Prostate gland (tissue), 2 donors: ENCODE measurements around the gene EPS8. TPM values are rescaled to one million over a fixed set of nuclear protein-coding genes. Genes with fewer than 3 reads are reported as not detected.

ENCODE experiments used
- DNase-seq: peaks from one replicate; pipeline ENCODE4 v3.0.0-alpha.2; 2019; ENCODE audit warnings: low spot score
- H3K27ac ChIP-seq, 2 donors: fragments of 200-600 bp; sonication (generic); 2 replicates each; pipeline ENCODE4 v1.5.1; 2017 to 2019
- H3K27me3 ChIP-seq: fragments of 200-600 bp; sonication (generic); replicated peaks from 2 replicates; pipeline ENCODE4 v1.5.1; 2019; ENCODE audit not compliant: insufficient read depth
- H3K36me3 ChIP-seq, 2 donors: fragments of 200-600 bp; sonication (generic); 1 replicate in 1 of 2; 2 replicates in 1 of 2; pipeline versions ENCODE4 v1.5.1 to v1.8.1; 2017 to 2019
- H3K4me1 ChIP-seq: fragments of 200-600 bp; sonication (generic); replicated peaks from 2 replicates; pipeline ENCODE4 v1.5.1; 2019
- H3K4me3 ChIP-seq, 2 donors: fragments of 200-600 bp; sonication (generic); 2 replicates each; pipeline ENCODE4 v1.5.1; 2017 to 2019
- H3K9me3 ChIP-seq: fragments of 200-600 bp; sonication (generic); 2 replicates; pipeline ENCODE4 v1.5.1; 2017
- CTCF ChIP-seq, 4 experiments: fragments of 200-600 bp in 2 of 4; fragments of 450-650 bp in 2 of 4; sonication (generic) in 2 of 4; IDR thresholded peaks; 1 replicate in 3 of 4; 2 replicates in 1 of 4; pipeline ENCODE4 v1.5.1; 2016 to 2019; ENCODE audit warnings: antibody characterized with exemption in 4 of 4, mild to moderate bottlenecking in 2 of 4, moderate library complexity in 2 of 4
- POLR2A ChIP-seq: fragments of 450-650 bp; IDR thresholded peaks from one replicate; pipeline ENCODE4 v1.6.1; 2016; ENCODE audit warnings: antibody characterized with exemption, mild to moderate bottlenecking
- POLR2AphosphoS5 ChIP-seq: sonication (generic); formaldehyde crosslinking; IDR thresholded peaks from one replicate; pipeline ENCODE4 v1.6.1; 2017; ENCODE audit warnings: antibody characterized with exemption
- WGBS: methylation state at CpG from one replicate; pipeline ENCODE4 v1.1.5; 2018; 5-methylcytosine and 5-hydroxymethylcytosine counted together
- intact Hi-C: fragments of 100-400 bp; cut with DNase I; formaldehyde crosslinking; loops from one replicate; pipeline ENCODE4 v1.14.2; 2022
- total RNA-seq, 2 donors: library from RNA; depleted of rRNA; stranded (reverse); fragments of >200 nt; gene quantifications; one replicate each; pipeline ENCODE4 v1.1.0, GENCODE V29; 2016

EPS8 gene
- total RNA-seq, 2 donors from 2014 or later: 47.5 to 67.4 TPM

- Histone ChIP-seq H3K36me3 (no peaks in the 10 kb centered on the region), H3K27me3 (no peaks in the 10 kb centered on the region), H3K9me3 (no peaks in the 10 kb centered on the region), H3K4me1 (no peaks in the 10 kb centered on the region), H3K4me3 (no peak overlapping the region), H3K27ac (no peak overlapping the region)
- no peak for TF ChIP-seq CTCF (IDR thresholded peaks at IDR 0.05)
- TF ChIP-seq POLR2A: no peak
- TF ChIP-seq POLR2AphosphoS5: no peak
- WGBS: 94% methylated on average over 1 of the region's 1 CpG
- intact Hi-C loops: no loop called here
- DNase-seq: no peak
Measured at GRCh38 chr12:15601210-15601800, 187.9 kb downstream of the EPS8 start.

GRCh38 chr12:15600223-15600935 lies 188.8 kb downstream of the EPS8 start:
- intact Hi-C loops: no loop called here
- WGBS: 80% methylated on average over 7 of the region's 7 CpGs
- no peak for DNase-seq
- Histone ChIP-seq H3K9me3 (no peaks in the 10 kb centered on the region), H3K4me3 (no peak overlapping the region), H3K36me3 (no peaks in the 10 kb centered on the region), H3K27ac (no peak overlapping the region), H3K27me3 (no peaks in the 10 kb centered on the region), H3K4me1 (no peaks in the 10 kb centered on the region)
- TF ChIP-seq POLR2AphosphoS5 (no peak), POLR2A (no peak), CTCF (IDR thresholded peaks at IDR 0.05) (no peak)

- no peak for DNase-seq
- Histone ChIP-seq H3K9me3 (no peaks in the 10 kb centered on the region), H3K4me3 (no peak overlapping the region), H3K27ac (no peak overlapping the region), H3K4me1 (no peaks in the 10 kb centered on the region), H3K27me3 (no peaks in the 10 kb centered on the region), H3K36me3 (no peaks in the 10 kb centered on the region)
- 29% methylated on average over 4 of the region's 4 CpGs for WGBS
- TF ChIP-seq POLR2A (no peak), POLR2AphosphoS5 (no peak), CTCF (IDR thresholded peaks at IDR 0.05) (no peak)
- intact Hi-C loops: loop anchor here (5.0 kb wide), 1 partner anchor 188 kb away; the partner anchor contains the start of gene EPS8
Measured at GRCh38 chr12:15599266-15600037, 189.7 kb downstream of the EPS8 start.

DNA sequence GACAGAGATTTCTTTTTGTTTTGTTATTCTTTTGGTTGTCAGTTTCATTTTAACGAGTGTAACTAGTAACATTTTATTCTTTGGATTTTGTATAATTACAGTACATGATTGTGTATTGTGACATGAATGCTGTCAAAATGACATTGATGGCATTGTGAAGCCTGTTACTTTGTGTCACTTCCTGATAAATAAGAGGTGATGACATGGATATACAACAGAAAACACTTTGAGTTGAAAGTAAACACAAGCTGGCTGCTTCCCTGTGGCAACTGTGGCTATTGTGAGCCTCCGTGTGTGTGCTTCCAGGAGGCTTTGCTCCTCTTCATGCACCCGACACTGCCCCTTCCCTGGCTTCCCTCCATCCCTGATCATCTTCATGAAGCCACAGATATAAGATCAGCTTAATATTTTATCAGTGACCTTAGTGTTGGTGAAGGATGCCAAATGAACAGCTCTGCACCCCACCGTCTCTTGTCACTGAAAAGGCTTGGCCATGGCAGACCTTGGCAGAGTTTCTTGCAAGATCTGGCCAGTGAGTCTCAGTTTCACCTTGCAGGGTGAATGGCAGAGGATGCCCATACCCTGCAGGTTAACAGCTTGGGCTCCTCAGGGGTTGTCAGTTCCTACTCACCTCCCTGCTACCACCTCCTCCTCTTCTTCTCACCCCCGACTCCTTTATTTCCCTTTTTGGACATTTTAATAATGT lies 191.9 kb downstream of the EPS8 start:
- DNase-seq: no peak
- no peak for TF ChIP-seq POLR2A
- TF ChIP-seq CTCF (IDR thresholded peaks at IDR 0.05): no peak
- TF ChIP-seq POLR2AphosphoS5: no peak
- Histone ChIP-seq H3K9me3 (no peaks in the 10 kb centered on the region), H3K36me3 (no peaks in the 10 kb centered on the region), H3K4me1 (no peaks in the 10 kb centered on the region), H3K27me3 (no peaks in the 10 kb centered on the region), H3K27ac (no peak overlapping the region), H3K4me3 (no peak overlapping the region)
- intact Hi-C loops: loop anchor here (5.0 kb wide), 1 partner anchor 190 kb away; the partner anchor contains the start of gene EPS8
- WGBS: 69% methylated on average over 5 of the region's 5 CpGs
